Suprapubic skin (tissue), 4 donors: Measurements from ENCODE around the gene ARID1B. TPM values are rescaled to one million over a fixed set of nuclear protein-coding genes. Genes with fewer than 3 reads are reported as not detected.

ENCODE experiments used
- DNase-seq, 2 donors: peaks; one replicate each; pipeline ENCODE4 v3.0.0-alpha.2; 2019; ENCODE audit warnings: low spot score in 2 of 2
- H3K27ac ChIP-seq: fragments of 200-600 bp; sonication (generic); one replicate; pipeline ENCODE4 v1.5.1; 2019
- H3K27me3 ChIP-seq: fragments of 200-600 bp; sonication (generic); one replicate; pipeline ENCODE4 v1.5.1; 2019
- H3K36me3 ChIP-seq: fragments of 200-600 bp; sonication (generic); one replicate; pipeline ENCODE4 v1.5.1; 2019
- H3K4me1 ChIP-seq: fragments of 200-600 bp; sonication (generic); one replicate; pipeline ENCODE4 v1.5.1; 2019
- H3K4me3 ChIP-seq: fragments of 200-600 bp; sonication (generic); one replicate; pipeline ENCODE4 v1.5.1; 2019; ENCODE audit warnings: mild to moderate bottlenecking
- H3K9me3 ChIP-seq: fragments of 200-600 bp; sonication (generic); one replicate; pipeline ENCODE4 v1.5.1; 2019
- EP300 ChIP-seq: sonication (generic); formaldehyde crosslinking; IDR thresholded peaks from one replicate; pipeline ENCODE4 v1.6.1; 2017; ENCODE audit warnings: antibody characterized with exemption
- POLR2A ChIP-seq, 2 donors: fragments of 450-650 bp; IDR thresholded peaks; one replicate each; pipeline ENCODE4 v1.6.1; 2017; ENCODE audit warnings: antibody characterized with exemption in 2 of 2, mild to moderate bottlenecking in 2 of 2, moderate library complexity in 2 of 2
- POLR2AphosphoS5 ChIP-seq, 3 donors: sonication (generic); formaldehyde crosslinking; IDR thresholded peaks; one replicate each; pipeline ENCODE4 v1.6.1; 2017; ENCODE audit warnings: antibody characterized with exemption in 3 of 3
- WGBS: methylation state at CpG from one replicate; pipeline ENCODE4 v1.1.5; 2018; 5-methylcytosine and 5-hydroxymethylcytosine counted together
- total RNA-seq, 4 donors: library from RNA; depleted of rRNA; stranded (reverse); fragments of >200 nt; gene quantifications; one replicate each; pipeline ENCODE4 v1.1.0, GENCODE V29; 2016
- TF ChIP-seq, protein P1 (sequence below), 2 donors: fragments of 200-600 bp in 1 of 2; fragments of 450-650 bp in 1 of 2; sonication (generic) in 1 of 2; IDR thresholded peaks; one replicate each; pipeline ENCODE4 v1.5.1; 2016 to 2019; ENCODE audit warnings: antibody characterized with exemption in 2 of 2, mild to moderate bottlenecking in 1 of 2, moderate library complexity in 1 of 2

Gene ARID1B
- total RNA-seq, 4 donors from 2014 or later = 102 to 233 (median 129) TPM

DNA sequence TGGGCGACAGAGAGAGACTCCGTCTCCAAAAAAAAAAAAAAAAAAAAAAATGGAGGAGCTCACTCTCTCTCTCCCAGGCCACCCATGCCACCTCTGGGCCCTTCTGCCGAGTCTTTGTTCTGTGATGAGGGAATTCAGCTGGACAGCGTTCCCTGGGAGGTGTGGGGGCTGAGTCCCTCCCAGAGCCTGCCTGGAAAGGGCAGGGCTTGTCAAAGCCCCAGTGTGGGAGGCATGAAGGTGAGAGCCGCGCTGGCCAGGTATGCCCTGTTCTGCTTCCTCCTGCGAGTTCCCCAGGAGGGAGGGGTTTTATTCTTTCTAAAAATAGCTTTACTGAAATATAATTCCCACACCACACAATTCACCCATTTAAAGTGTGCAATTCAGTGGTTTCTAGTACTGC is 476.5 kb downstream of the ARID1B start:
- Histone ChIP-seq H3K36me3 (no peaks in the 10 kb centered on the region), H3K9me3 (no peaks in the 10 kb centered on the region), H3K27ac (no peak overlapping the region), H3K4me3 (no peak overlapping the region), H3K4me1 (peaks cover 4% of the 10 kb centered on the region), H3K27me3 (no peaks in the 10 kb centered on the region)
- no peak for DNase-seq
- TF ChIP-seq POLR2AphosphoS5 (IDR thresholded peaks at IDR 0.05) (no peak), POLR2A (IDR thresholded peaks at IDR 0.05) (no peak), EP300 (no peak)
- TF ChIP-seq, protein P1, sequence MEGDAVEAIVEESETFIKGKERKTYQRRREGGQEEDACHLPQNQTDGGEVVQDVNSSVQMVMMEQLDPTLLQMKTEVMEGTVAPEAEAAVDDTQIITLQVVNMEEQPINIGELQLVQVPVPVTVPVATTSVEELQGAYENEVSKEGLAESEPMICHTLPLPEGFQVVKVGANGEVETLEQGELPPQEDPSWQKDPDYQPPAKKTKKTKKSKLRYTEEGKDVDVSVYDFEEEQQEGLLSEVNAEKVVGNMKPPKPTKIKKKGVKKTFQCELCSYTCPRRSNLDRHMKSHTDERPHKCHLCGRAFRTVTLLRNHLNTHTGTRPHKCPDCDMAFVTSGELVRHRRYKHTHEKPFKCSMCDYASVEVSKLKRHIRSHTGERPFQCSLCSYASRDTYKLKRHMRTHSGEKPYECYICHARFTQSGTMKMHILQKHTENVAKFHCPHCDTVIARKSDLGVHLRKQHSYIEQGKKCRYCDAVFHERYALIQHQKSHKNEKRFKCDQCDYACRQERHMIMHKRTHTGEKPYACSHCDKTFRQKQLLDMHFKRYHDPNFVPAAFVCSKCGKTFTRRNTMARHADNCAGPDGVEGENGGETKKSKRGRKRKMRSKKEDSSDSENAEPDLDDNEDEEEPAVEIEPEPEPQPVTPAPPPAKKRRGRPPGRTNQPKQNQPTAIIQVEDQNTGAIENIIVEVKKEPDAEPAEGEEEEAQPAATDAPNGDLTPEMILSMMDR (IDR thresholded peaks at IDR 0.05) = no peak
- WGBS = 72% methylated on average over 7 of the region's 7 CpGs

DNA sequence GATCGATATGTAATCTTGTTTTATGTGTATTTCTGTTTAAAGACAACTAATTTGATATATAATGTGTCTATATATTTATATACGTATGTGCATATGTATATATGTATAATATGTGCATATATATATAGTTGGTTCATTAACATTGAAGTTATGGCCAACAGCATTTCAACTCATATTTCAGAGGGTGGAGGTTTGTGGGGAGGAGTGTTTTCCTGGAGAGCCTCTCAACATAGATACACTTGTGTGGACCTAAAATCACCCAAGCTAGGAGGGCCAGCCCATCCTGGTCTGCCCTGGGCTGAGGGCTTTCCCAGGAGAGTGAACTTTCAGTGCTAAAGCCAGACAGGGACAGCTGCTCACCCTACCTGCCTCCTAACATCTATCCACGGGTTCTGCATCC is 477.4 kb downstream of the ARID1B start:
- Histone ChIP-seq H3K27ac (no peak overlapping the region), H3K4me3 (no peak overlapping the region), H3K36me3 (no peaks in the 10 kb centered on the region), H3K27me3 (no peaks in the 10 kb centered on the region), H3K4me1 (peaks cover 6% of the 10 kb centered on the region), H3K9me3 (no peaks in the 10 kb centered on the region)
- 85% methylated on average over 3 of the region's 3 CpGs for WGBS
- DNase-seq = no peak
- TF ChIP-seq POLR2AphosphoS5 (IDR thresholded peaks at IDR 0.05) = no peak
- no peak for TF ChIP-seq POLR2A (IDR thresholded peaks at IDR 0.05)
- TF ChIP-seq, protein P1 (IDR thresholded peaks at IDR 0.05) = no peak
- no peak for TF ChIP-seq EP300

DNA sequence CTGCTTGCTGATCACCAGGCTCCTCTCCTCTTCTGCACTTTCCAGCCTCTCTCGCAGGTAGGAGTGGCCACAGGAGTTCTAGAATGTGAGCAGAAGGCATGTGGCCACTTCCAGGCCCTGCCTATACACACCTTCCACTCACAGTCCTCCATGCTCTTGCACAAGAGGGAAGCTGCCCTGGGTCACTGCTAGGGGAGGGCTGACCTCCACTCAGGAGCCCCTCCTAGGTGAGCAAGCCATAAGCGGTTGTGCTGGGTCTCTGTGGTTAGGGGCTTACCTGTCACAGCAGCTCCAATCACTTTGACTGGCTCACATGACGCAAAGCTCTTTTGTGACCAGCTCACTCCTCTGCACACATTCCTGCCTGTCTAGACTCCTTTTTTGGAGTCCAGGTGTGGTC is 477.9 kb downstream of the ARID1B start:
- WGBS = 87% methylated on average over 2 of the region's 3 CpGs
- peak in 1 of 2 donors; percentile 55 for DNase-seq
- no peak for TF ChIP-seq POLR2AphosphoS5 (IDR thresholded peaks at IDR 0.05)
- no peak for TF ChIP-seq EP300
- no peak for TF ChIP-seq POLR2A (IDR thresholded peaks at IDR 0.05)
- TF ChIP-seq, protein P1 (IDR thresholded peaks at IDR 0.05) = no peak

DNA sequence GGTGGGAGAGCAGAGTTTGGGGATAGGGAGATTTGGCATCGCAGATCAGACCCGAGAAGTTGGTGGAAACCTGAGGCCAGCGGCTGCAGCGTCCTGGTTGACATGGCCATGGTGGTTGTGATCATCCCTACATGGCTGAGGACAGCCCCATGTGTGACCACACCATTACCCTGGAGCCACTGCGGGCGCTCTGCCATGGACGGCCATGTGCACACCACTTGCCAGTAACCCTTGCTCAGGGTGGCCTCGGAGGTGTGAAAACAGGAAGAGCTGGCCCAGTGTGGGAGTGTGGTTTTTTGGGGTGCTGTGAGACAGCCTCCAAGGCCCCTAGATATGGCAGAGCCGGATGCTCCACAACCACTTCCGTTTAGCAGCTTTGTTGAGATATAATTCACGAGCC is 481.7 kb downstream of the ARID1B start:
- no peak for DNase-seq
- H3K27me3 ChIP-seq = no peaks in the 10 kb centered on the region
- TF ChIP-seq POLR2AphosphoS5 (IDR thresholded peaks at IDR 0.05) = no peak
- TF ChIP-seq EP300 = no peak
- TF ChIP-seq, protein P1 (IDR thresholded peaks at IDR 0.05) = no peak
- no peak for TF ChIP-seq POLR2A (IDR thresholded peaks at IDR 0.05)
- no peaks in the 10 kb centered on the region for H3K9me3 ChIP-seq
- 84% methylated on average over 11 of the region's 11 CpGs for WGBS
- H3K36me3 ChIP-seq = no peaks in the 10 kb centered on the region
- H3K4me1 ChIP-seq = peaks cover 26% of the 10 kb centered on the region
- H3K27ac ChIP-seq = no peak overlapping the region
- no peak overlapping the region for H3K4me3 ChIP-seq

More for the DNA sequence above, 477.9 kb downstream of the ARID1B start:
- Histone ChIP-seq H3K27ac (no peak overlapping the region), H3K36me3 (no peaks in the 10 kb centered on the region), H3K27me3 (no peaks in the 10 kb centered on the region), H3K4me1 (peaks cover 11% of the 10 kb centered on the region), H3K9me3 (no peaks in the 10 kb centered on the region), H3K4me3 (no peak overlapping the region)

DNA sequence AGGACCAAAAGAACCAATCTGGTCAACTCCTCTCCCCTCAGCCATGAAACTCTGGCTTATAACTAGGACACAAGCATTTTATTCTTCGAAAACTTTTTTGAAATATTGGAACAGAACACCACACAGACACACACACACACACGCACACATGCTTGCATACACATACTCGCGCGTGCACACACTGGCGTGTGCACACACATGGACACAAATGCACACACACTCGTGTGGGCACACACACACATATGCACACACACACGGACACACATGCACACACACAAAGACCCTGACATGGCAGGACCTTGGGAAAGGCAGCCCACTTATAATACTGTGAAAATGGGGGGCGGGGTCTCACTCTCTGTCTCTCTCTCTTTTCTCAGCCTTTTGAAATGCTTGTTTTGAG is 482.3 kb downstream of the ARID1B start:
- no peak for DNase-seq
- Histone ChIP-seq H3K27ac (no peak overlapping the region), H3K27me3 (no peaks in the 10 kb centered on the region), H3K9me3 (no peaks in the 10 kb centered on the region), H3K36me3 (no peaks in the 10 kb centered on the region), H3K4me3 (no peak overlapping the region), H3K4me1 (peaks cover 26% of the 10 kb centered on the region)
- TF ChIP-seq POLR2AphosphoS5 (IDR thresholded peaks at IDR 0.05) = no peak
- TF ChIP-seq POLR2A (IDR thresholded peaks at IDR 0.05) = no peak
- TF ChIP-seq, protein P1 (IDR thresholded peaks at IDR 0.05) = no peak
- TF ChIP-seq EP300 = no peak
- 98% methylated on average over 9 of the region's 9 CpGs for WGBS
